ENCODE measurements around the gene TMEM255B.

GRCh38 chr13:113730831-113731191 lies 28.2 kb upstream of the TMEM255B start:
- TF ChIP-seq CTCF (IDR thresholded peaks at IDR 0.05) (no peak), POLR2AphosphoS5 (IDR thresholded peaks at IDR 0.05) (no peak), POLR2A (IDR thresholded peaks at IDR 0.05) (no peak), EP300 (IDR thresholded peaks at IDR 0.05) (no peak)

Data from upper lobe of left lung (tissue), 4 donors.